ENCODE data around the gene SCMH1. TPM values are rescaled to one million over a fixed set of nuclear protein-coding genes. Genes with fewer than 3 reads are reported as not detected.

Gene SCMH1
- total and polyA plus RNA-seq, 2 donors (not counting 3 experiments of a cell fraction or from before 2014, with no cell fraction given) = 39.9 to 40.7 TPM

- H3K9me1 ChIP-seq (replicated peaks; ENCODE audit: control insufficient read depth, extremely low read depth, insufficient read depth, low read length) = no peaks in the 10 kb centered on the region
- no peaks in the 10 kb centered on the region for H3K27me3 ChIP-seq (ENCODE audit: control insufficient read depth in 2 of 2, insufficient read depth in 2 of 2, low read length in 2 of 2)
- ChIA-PET CTCF (no interaction called here), POLR2A (no interaction called here)
- H3K9me3 ChIP-seq (replicated peaks; ENCODE audit: control insufficient read depth, insufficient read depth, low read length) = no peaks in the 10 kb centered on the region
- intact Hi-C loops (cut with micrococcal nuclease) (no loop called here), dilution Hi-C loops (cut with MboI; ENCODE audit: extremely low pct_ligation_motif_present, low sequenced_read_pairs) (no loop called here)
- H3K4me1 ChIP-seq (ENCODE audit: control insufficient read depth, extremely low read depth, insufficient read depth, low read length) = no peaks in the 10 kb centered on the region
- DNase-seq (ENCODE audit: low read depth, low spot score) (no peak), FAIRE-seq (no peak)
- BruUV-seq (replicated peaks) = no TSS peak
- H3K79me2 ChIP-seq (ENCODE audit: control insufficient read depth, insufficient read depth, low read length) = no peaks in the 10 kb centered on the region
- H3K27ac ChIP-seq (ENCODE audit: insufficient read depth, low read depth, low read length) = no peak overlapping the region
- no peak overlapping the region for H3K4me3 ChIP-seq (replicated peaks in 1 of 3; ENCODE audit: insufficient read depth in 1 of 3, low read depth in 1 of 3, low read length in 3 of 3)
- H3K4me2 ChIP-seq (ENCODE audit: insufficient read depth, low read length) = no peak overlapping the region
- no peaks in the 10 kb centered on the region for H4K20me1 ChIP-seq (replicated peaks; ENCODE audit: control insufficient read depth, extremely low read depth, insufficient read depth, low read length)
- H3K9ac ChIP-seq (replicated peaks; ENCODE audit: extremely low read depth, insufficient read depth, low read length) = no peak overlapping the region
- TF ChIP-seq POLR2AphosphoS5 (IDR thresholded peaks at IDR 0.05; ENCODE audit: insufficient read depth, low read depth, low read length) (no peak), POLR2A (IDR thresholded peaks at IDR 0.05; ENCODE audit: low read depth, low read length) (no peak), MYC (IDR thresholded peaks at IDR 0.05; ENCODE audit: low read depth, low read length) (no peak)
- no peak overlapping the region for H2AFZ ChIP-seq (ENCODE audit: low read depth, low read length)
- no peaks in the 10 kb centered on the region for H3K36me3 ChIP-seq (ENCODE audit: control insufficient read depth in 2 of 2, extremely low read depth in 1 of 2, insufficient read depth in 2 of 2, low read length in 2 of 2)
These were observed 72.3 kb downstream of the SCMH1 start for GRCh38 chr1:41169799-41170180.

- no peak for FAIRE-seq
- H4K20me1 ChIP-seq (replicated peaks; ENCODE audit: control insufficient read depth, extremely low read depth, insufficient read depth, low read length) = no peaks in the 10 kb centered on the region
- no peaks in the 10 kb centered on the region for H3K36me3 ChIP-seq (ENCODE audit: control insufficient read depth in 2 of 2, extremely low read depth in 1 of 2, insufficient read depth in 2 of 2, low read length in 2 of 2)
- no peak overlapping the region for H3K27ac ChIP-seq (ENCODE audit: insufficient read depth, low read depth, low read length)
- no peaks in the 10 kb centered on the region for H3K9me1 ChIP-seq (replicated peaks; ENCODE audit: control insufficient read depth, extremely low read depth, insufficient read depth, low read length)
- H3K4me2 ChIP-seq (ENCODE audit: insufficient read depth, low read length) = no peak overlapping the region
- dilution Hi-C loops (cut with MboI; ENCODE audit: extremely low pct_ligation_motif_present, low sequenced_read_pairs) (no loop called here), intact Hi-C loops (cut with micrococcal nuclease) (no loop called here)
- no peak overlapping the region for H2AFZ ChIP-seq (ENCODE audit: low read depth, low read length)
- H3K9ac ChIP-seq (replicated peaks; ENCODE audit: extremely low read depth, insufficient read depth, low read length) = no peak overlapping the region
- H3K4me3 ChIP-seq (replicated peaks in 1 of 3; ENCODE audit: insufficient read depth in 1 of 3, low read depth in 1 of 3, low read length in 3 of 3) = no peak overlapping the region
- H3K9me3 ChIP-seq (replicated peaks; ENCODE audit: control insufficient read depth, insufficient read depth, low read length) = no peaks in the 10 kb centered on the region
- H3K4me1 ChIP-seq (ENCODE audit: control insufficient read depth, extremely low read depth, insufficient read depth, low read length) = no peaks in the 10 kb centered on the region
- ChIA-PET CTCF (interaction anchor here (1.0 kb wide), 1 partner anchor 11 kb away, joined by 3 read pairs; no protein-coding TSS in a partner anchor), POLR2A (no interaction called here)
- BruUV-seq (replicated peaks) = no TSS peak
- no peaks in the 10 kb centered on the region for H3K27me3 ChIP-seq (ENCODE audit: control insufficient read depth in 2 of 2, insufficient read depth in 2 of 2, low read length in 2 of 2)
- DNase-seq (ENCODE audit: low read depth, low spot score) = no peak
- no peak for TF ChIP-seq POLR2A (IDR thresholded peaks at IDR 0.05; ENCODE audit: low read depth, low read length)
- TF ChIP-seq CTCF (IDR thresholded peaks at IDR 0.05; ENCODE audit: extremely low read depth in 1 of 2, insufficient read depth in 1 of 2, low read depth in 1 of 2, low read length in 2 of 2) = no peak
- no peaks in the 10 kb centered on the region for H3K79me2 ChIP-seq (ENCODE audit: control insufficient read depth, insufficient read depth, low read length)
These were observed 72.9 kb downstream of the SCMH1 start for GRCh38 chr1:41169066-41169798.

All from endothelial cell of umbilical vein (primary cell).